Measurements from ENCODE around the gene IL10. TPM values are rescaled to one million over a fixed set of nuclear protein-coding genes. Genes with fewer than 3 reads are reported as not detected.

IL10 gene
- total RNA-seq, 1 donor from 2014 or later = 3.4 TPM

GRCh38 chr1:206732508-206732907, 39.8 kb downstream of the IL10 start:
- ATAC-seq (ENCODE audit: low read depth) (no peak), DNase-seq (no peak)
- no peak overlapping the region for H3K27ac Mint-ChIP-seq
- intact Hi-C loops (cut with micrococcal nuclease) = no loop called here
- peaks cover 68% of the 10 kb centered on the region for H3K36me3 Mint-ChIP-seq (ENCODE audit: low read depth)
- peaks cover 26% of the 10 kb centered on the region for H3K4me1 Mint-ChIP-seq
- no peak overlapping the region for H3K4me3 Mint-ChIP-seq
- no peaks in the 10 kb centered on the region for H3K27me3 Mint-ChIP-seq
- CTCF ChIA-PET = interaction anchor here (3.5 to 7.6 kb wide), 4 partner anchors 36 to 181 kb away, joined by 31 to 252 read pairs (median 88); partner anchors contain the start of gene IL19
- POLR2A ChIA-PET = interaction anchor here (0.5 kb wide), 1 partner anchor 13 kb away, joined by 4 read pairs; no protein-coding TSS in a partner anchor
- no peaks in the 10 kb centered on the region for H3K9me3 Mint-ChIP-seq
- TF ChIP-seq CTCF (IDR thresholded peaks at IDR 0.05) = no peak

- CTCF ChIA-PET = interaction anchor here (1.4 to 5.8 kb wide), 3 partner anchors 65 to 183 kb away, joined by 3 to 40 read pairs (median 6); no protein-coding TSS in a partner anchor
- intact Hi-C loops (cut with micrococcal nuclease) = loop anchor here (5.0 kb wide), 1 partner anchor 348 kb away; no protein-coding TSS in a partner anchor
- Mint-ChIP-seq H3K4me3 (no peak overlapping the region), H3K27ac (no peak overlapping the region), H3K36me3 (ENCODE audit: low read depth) (peaks cover 55% of the 10 kb centered on the region), H3K4me1 (peaks cover 32% of the 10 kb centered on the region), H3K27me3 (no peaks in the 10 kb centered on the region), H3K9me3 (no peaks in the 10 kb centered on the region)
- POLR2A ChIA-PET = interaction anchor here (1.6 kb wide), 1 partner anchor 10 kb away, joined by 5 read pairs; no protein-coding TSS in a partner anchor
- no peak for TF ChIP-seq CTCF (IDR thresholded peaks at IDR 0.05)
- ATAC-seq (ENCODE audit: low read depth) (no peak), DNase-seq (no peak)
Observed at GRCh38 chr1:206729507-206729906, 42.8 kb downstream of the IL10 start.

GRCh38 chr1:206729050-206729449, 43.2 kb downstream of the IL10 start:
- H3K36me3 Mint-ChIP-seq (ENCODE audit: low read depth) = peaks cover 52% of the 10 kb centered on the region
- ChIA-PET POLR2A (no interaction called here), CTCF (interaction anchor here (1.7 to 6.7 kb wide), 5 partner anchors 64 to 253 kb away, joined by 6 to 60 read pairs (median 40); no protein-coding TSS in a partner anchor)
- peaks cover 33% of the 10 kb centered on the region for H3K4me1 Mint-ChIP-seq
- no peak overlapping the region for H3K4me3 Mint-ChIP-seq
- no peak for ATAC-seq (ENCODE audit: low read depth)
- H3K27me3 Mint-ChIP-seq = no peaks in the 10 kb centered on the region
- TF ChIP-seq CTCF (IDR thresholded peaks at IDR 0.05) = no peak
- no peaks in the 10 kb centered on the region for H3K9me3 Mint-ChIP-seq
- intact Hi-C loops (cut with micrococcal nuclease) = loop anchor here (5.0 kb wide), 1 partner anchor 348 kb away; no protein-coding TSS in a partner anchor
- no peak for DNase-seq
- no peak overlapping the region for H3K27ac Mint-ChIP-seq

GRCh38 chr1:206728697-206728987, 43.7 kb downstream of the IL10 start:
- no peak for TF ChIP-seq CTCF (IDR thresholded peaks at IDR 0.05)
- H3K27ac Mint-ChIP-seq = no peak overlapping the region
- H3K36me3 Mint-ChIP-seq (ENCODE audit: low read depth) = peaks cover 48% of the 10 kb centered on the region
- H3K4me3 Mint-ChIP-seq = no peak overlapping the region
- POLR2A ChIA-PET = no interaction called here
- no peaks in the 10 kb centered on the region for H3K9me3 Mint-ChIP-seq
- no peaks in the 10 kb centered on the region for H3K27me3 Mint-ChIP-seq
- CTCF ChIA-PET = interaction anchor here (0.7 to 6.7 kb wide), 6 partner anchors 64 to 253 kb away, joined by 3 to 60 read pairs (median 34); no protein-coding TSS in a partner anchor
- intact Hi-C loops (cut with micrococcal nuclease) = loop anchor here (5.0 kb wide), 1 partner anchor 349 kb away; no protein-coding TSS in a partner anchor
- peaks cover 37% of the 10 kb centered on the region for H3K4me1 Mint-ChIP-seq
- DNase-seq (no peak), ATAC-seq (ENCODE audit: low read depth) (no peak)

GRCh38 chr1:206727981-206728696, 44.2 kb downstream of the IL10 start:
- Mint-ChIP-seq H3K36me3 (ENCODE audit: low read depth) (peaks cover 44% of the 10 kb centered on the region), H3K9me3 (no peaks in the 10 kb centered on the region), H3K4me1 (peaks cover 39% of the 10 kb centered on the region), H3K4me3 (no peak overlapping the region), H3K27ac (no peak overlapping the region), H3K27me3 (no peaks in the 10 kb centered on the region)
- ChIA-PET POLR2A (no interaction called here), CTCF (interaction anchor here (0.7 to 6.7 kb wide), 9 partner anchors 14 to 254 kb away, joined by 3 to 60 read pairs (median 7); no protein-coding TSS in a partner anchor)
- intact Hi-C loops (cut with micrococcal nuclease) = loop anchor here (2.0 to 5.0 kb wide), 3 partner anchors 69 to 349 kb away; no protein-coding TSS in a partner anchor
- no peak for TF ChIP-seq CTCF (IDR thresholded peaks at IDR 0.05)
- DNase-seq (no peak), ATAC-seq (ENCODE audit: low read depth) (no peak)

All from activated B cell treated with CpG ODN at 0.5 μM for 24 hours (primary cell).